H1 (cell line): Measurements from ENCODE around the gene TAF6. TPM values are rescaled to one million over a fixed set of nuclear protein-coding genes. Genes with fewer than 3 reads are reported as not detected.

Source experiments
- CHD1 ChIP-seq: IDR thresholded peaks from 2 replicates; pipeline ENCODE4 v1.6.1; 2012; ENCODE audit warnings: low read depth, low read length, improper control_type of control experiment
- CREB1 ChIP-seq: IDR thresholded peaks from 2 replicates; pipeline ENCODE4 v1.6.1; 2012; ENCODE audit warnings: inconsistent platforms
- CTBP2 ChIP-seq: IDR thresholded peaks from 2 replicates; pipeline ENCODE4 v1.7.0; 2011; ENCODE audit warnings: borderline replicate concordance, mild to moderate bottlenecking, moderate library complexity, mixed read lengths, low read length; ENCODE audit not compliant: insufficient read depth, insufficient read length
- SAP30 ChIP-seq: fragments of 300-600 bp; sonication (generic); IDR thresholded peaks from 2 replicates; pipeline ENCODE4 v1.7.1; 2012; ENCODE audit warnings: low read length, moderate library complexity, mild to moderate bottlenecking, inconsistent platforms; ENCODE audit not compliant: insufficient read depth, insufficient replicate concordance
- SP2 ChIP-seq: IDR thresholded peaks from 2 replicates; pipeline ENCODE4 v1.6.1; 2012; ENCODE audit warnings: mild to moderate bottlenecking, low read length, inconsistent platforms
- polyA plus RNA-seq, 7 experiments: library from polyadenylated mRNA; depleted of rRNA in 3 of 7; stranded (reverse) in 5 of 7; unstranded in 2 of 7; fragments of >200 nt in 5 of 7; fragments of 200-250 nt in 2 of 7; gene quantifications; 1 replicate in 5 of 7; 2 replicates in 1 of 7; 4 replicates in 1 of 7; pipeline versions ENCODE4 v1.2.1 to v1.2.3, GENCODE V29; 2011 to 2013; ENCODE audit warnings: missing spikeins in 2 of 7, mixed read lengths in 2 of 7
- total RNA-seq: library from RNA; stranded (reverse); fragmentation: NEBNext Ultra II Directional; extraction: Animal tissue kit (Norgen Biotek cat#: 25700); gene quantifications from 2 replicates; pipeline ENCODE4 v1.2.1, GENCODE V29; 2021
- TF ChIP-seq, protein P1 (sequence below): fragments of 300-600 bp; sonication (generic); IDR thresholded peaks from 2 replicates; pipeline ENCODE4 v1.7.1; 2012; ENCODE audit warnings: low read length, moderate library complexity, mild to moderate bottlenecking, inconsistent platforms; ENCODE audit not compliant: insufficient replicate concordance

TAF6 gene
- total and polyA plus RNA-seq, 2 of the 8 experiments (the other 6 are each of a cell fraction or from before 2014, with no cell fraction given): 66.7 to 101 TPM

DNA sequence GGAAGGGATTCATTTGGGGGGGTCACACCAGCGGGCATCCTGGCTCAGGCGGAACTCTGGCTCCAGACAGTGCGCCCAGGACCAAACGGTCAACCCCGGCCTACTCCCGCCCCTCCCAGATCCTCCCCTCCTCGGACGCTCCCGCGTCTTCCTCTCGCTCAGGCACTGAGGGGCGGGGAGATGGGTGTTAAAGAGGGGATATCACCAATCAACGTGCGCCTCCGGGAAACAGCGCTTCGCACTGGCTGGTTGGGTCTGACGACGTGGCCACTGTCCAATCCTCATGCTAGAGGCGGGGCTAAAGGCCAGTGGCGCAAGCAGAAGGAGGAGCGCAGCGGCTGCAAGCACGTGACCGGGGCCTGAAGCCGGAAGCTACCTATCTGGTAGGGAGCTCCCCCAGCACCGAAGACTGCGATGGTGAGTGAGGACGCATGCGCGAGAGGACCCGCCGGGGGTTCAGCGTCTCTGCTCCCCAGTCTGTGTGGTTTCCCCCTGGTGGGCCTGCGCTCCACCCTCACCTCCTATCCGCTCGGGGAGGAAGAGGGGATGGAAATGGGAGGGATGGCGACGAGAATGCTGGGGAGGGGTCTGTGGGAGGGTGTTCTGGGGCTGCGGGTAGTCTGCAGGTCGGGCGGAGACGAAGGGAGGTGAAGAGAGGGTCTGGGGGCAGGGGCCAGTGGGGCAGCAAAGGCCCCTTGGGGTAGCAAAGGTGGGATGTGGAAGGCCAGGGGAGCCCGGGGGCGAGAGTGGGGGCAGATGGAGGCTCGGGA, 29.6 kb upstream of the TAF6 start, which contains the start of gene LAMTOR4 (continued):
- TF ChIP-seq, protein P1, sequence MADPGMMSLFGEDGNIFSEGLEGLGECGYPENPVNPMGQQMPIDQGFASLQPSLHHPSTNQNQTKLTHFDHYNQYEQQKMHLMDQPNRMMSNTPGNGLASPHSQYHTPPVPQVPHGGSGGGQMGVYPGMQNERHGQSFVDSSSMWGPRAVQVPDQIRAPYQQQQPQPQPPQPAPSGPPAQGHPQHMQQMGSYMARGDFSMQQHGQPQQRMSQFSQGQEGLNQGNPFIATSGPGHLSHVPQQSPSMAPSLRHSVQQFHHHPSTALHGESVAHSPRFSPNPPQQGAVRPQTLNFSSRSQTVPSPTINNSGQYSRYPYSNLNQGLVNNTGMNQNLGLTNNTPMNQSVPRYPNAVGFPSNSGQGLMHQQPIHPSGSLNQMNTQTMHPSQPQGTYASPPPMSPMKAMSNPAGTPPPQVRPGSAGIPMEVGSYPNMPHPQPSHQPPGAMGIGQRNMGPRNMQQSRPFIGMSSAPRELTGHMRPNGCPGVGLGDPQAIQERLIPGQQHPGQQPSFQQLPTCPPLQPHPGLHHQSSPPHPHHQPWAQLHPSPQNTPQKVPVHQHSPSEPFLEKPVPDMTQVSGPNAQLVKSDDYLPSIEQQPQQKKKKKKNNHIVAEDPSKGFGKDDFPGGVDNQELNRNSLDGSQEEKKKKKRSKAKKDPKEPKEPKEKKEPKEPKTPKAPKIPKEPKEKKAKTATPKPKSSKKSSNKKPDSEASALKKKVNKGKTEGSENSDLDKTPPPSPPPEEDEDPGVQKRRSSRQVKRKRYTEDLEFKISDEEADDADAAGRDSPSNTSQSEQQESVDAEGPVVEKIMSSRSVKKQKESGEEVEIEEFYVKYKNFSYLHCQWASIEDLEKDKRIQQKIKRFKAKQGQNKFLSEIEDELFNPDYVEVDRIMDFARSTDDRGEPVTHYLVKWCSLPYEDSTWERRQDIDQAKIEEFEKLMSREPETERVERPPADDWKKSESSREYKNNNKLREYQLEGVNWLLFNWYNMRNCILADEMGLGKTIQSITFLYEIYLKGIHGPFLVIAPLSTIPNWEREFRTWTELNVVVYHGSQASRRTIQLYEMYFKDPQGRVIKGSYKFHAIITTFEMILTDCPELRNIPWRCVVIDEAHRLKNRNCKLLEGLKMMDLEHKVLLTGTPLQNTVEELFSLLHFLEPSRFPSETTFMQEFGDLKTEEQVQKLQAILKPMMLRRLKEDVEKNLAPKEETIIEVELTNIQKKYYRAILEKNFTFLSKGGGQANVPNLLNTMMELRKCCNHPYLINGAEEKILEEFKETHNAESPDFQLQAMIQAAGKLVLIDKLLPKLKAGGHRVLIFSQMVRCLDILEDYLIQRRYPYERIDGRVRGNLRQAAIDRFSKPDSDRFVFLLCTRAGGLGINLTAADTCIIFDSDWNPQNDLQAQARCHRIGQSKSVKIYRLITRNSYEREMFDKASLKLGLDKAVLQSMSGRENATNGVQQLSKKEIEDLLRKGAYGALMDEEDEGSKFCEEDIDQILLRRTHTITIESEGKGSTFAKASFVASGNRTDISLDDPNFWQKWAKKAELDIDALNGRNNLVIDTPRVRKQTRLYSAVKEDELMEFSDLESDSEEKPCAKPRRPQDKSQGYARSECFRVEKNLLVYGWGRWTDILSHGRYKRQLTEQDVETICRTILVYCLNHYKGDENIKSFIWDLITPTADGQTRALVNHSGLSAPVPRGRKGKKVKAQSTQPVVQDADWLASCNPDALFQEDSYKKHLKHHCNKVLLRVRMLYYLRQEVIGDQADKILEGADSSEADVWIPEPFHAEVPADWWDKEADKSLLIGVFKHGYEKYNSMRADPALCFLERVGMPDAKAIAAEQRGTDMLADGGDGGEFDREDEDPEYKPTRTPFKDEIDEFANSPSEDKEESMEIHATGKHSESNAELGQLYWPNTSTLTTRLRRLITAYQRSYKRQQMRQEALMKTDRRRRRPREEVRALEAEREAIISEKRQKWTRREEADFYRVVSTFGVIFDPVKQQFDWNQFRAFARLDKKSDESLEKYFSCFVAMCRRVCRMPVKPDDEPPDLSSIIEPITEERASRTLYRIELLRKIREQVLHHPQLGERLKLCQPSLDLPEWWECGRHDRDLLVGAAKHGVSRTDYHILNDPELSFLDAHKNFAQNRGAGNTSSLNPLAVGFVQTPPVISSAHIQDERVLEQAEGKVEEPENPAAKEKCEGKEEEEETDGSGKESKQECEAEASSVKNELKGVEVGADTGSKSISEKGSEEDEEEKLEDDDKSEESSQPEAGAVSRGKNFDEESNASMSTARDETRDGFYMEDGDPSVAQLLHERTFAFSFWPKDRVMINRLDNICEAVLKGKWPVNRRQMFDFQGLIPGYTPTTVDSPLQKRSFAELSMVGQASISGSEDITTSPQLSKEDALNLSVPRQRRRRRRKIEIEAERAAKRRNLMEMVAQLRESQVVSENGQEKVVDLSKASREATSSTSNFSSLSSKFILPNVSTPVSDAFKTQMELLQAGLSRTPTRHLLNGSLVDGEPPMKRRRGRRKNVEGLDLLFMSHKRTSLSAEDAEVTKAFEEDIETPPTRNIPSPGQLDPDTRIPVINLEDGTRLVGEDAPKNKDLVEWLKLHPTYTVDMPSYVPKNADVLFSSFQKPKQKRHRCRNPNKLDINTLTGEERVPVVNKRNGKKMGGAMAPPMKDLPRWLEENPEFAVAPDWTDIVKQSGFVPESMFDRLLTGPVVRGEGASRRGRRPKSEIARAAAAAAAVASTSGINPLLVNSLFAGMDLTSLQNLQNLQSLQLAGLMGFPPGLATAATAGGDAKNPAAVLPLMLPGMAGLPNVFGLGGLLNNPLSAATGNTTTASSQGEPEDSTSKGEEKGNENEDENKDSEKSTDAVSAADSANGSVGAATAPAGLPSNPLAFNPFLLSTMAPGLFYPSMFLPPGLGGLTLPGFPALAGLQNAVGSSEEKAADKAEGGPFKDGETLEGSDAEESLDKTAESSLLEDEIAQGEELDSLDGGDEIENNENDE: no peak
- TF ChIP-seq CREB1 (peak; percentile 71), SAP30 (no peak), CHD1 (no peak), SP2 (peak; percentile 88), CTBP2 (no peak)
